GM12878 (cell line): Measurements from ENCODE around the gene ZMIZ1. TPM values are rescaled to one million over a fixed set of nuclear protein-coding genes. Genes with fewer than 3 reads are reported as not detected.

Source experiments
- ATAC-seq: fragments of 200-7000 bp; cut with Tn5 transposase; 3 replicates; pipeline ENCODE4 v1.9.1; 2020; ENCODE audit warnings: mild to moderate bottlenecking, moderate library complexity
- BruUV-seq: library from RNA; stranded (reverse); fragments of 400-500 nt; replicated peaks from 2 replicates; lab custom pipeline; 2021; lab: Mats Ljungman, UMichigan
- CTCF ChIA-PET: fragments of 300-600 bp; sonication (Branson Sonifier 250); formaldehyde crosslinking; extraction: SDS; loops from one replicate; lab custom pipeline; 2021; ENCODE audit warnings: inconsistent platforms; lab: Yijun Ruan, JAX
- POLR2A ChIA-PET: fragments of 350-600 bp; formaldehyde crosslinking; extraction: SDS; loops from one replicate; lab custom pipeline; 2021; ENCODE audit warnings: inconsistent platforms; lab: Charles Lee
- RAD21 ChIA-PET: fragments of 300-600 bp; sonication (Branson Sonifier 250); formaldehyde crosslinking; loops from one replicate; lab custom pipeline; 2023; ENCODE audit warnings: antibody characterized with exemption; ENCODE audit not compliant: unreplicated experiment; lab: Charles Lee
- SMC1A ChIA-PET: fragments of 300-600 bp; sonication (Branson Sonifier 250); formaldehyde crosslinking; loops from one replicate; lab custom pipeline; 2023; ENCODE audit not compliant: unreplicated experiment, uncharacterized antibody; lab: Charles Lee
- DNase-seq: peaks from one replicate; pipeline ENCODE4 v3.0.0-alpha.2; 2011; ENCODE audit warnings: low read depth, low spot score
- FAIRE-seq: peaks from 3 replicates; lab custom pipeline; 2011; peaks lifted over from hg19 to GRCh38; lab: Jason Lieb, UNC
- H2AFZ ChIP-seq: 2 replicates; pipeline ENCODE4 v1.6.0; 2011; ENCODE audit warnings: low read depth, low read length, control low read depth; ENCODE audit not compliant: control insufficient read depth
- H3K27ac ChIP-seq: 2 replicates; pipeline ENCODE4 v1.5.1; 2011; ENCODE audit warnings: control low read depth; ENCODE audit not compliant: control insufficient read depth, insufficient read depth
- H3K27me3 ChIP-seq, 2 experiments: replicated peaks in 1 of 2; 2 replicates each; pipeline versions ENCODE4 v1.6.0 to v1.6.1; 2011; ENCODE audit warnings: low read length in 1 of 2; ENCODE audit not compliant: control insufficient read depth in 2 of 2, insufficient read depth in 2 of 2
- H3K36me3 ChIP-seq, 2 experiments: 2 replicates each; pipeline ENCODE4 v1.5.1; 2011; ENCODE audit warnings: low read length in 1 of 2; ENCODE audit not compliant: control insufficient read depth in 2 of 2, insufficient read depth in 2 of 2
- H3K4me1 ChIP-seq: 2 replicates; pipeline ENCODE4 v1.6.1; 2011; ENCODE audit warnings: mild to moderate bottlenecking, low read length, moderate library complexity, mixed read lengths; ENCODE audit not compliant: control insufficient read depth, insufficient read depth
- H3K4me2 ChIP-seq: 2 replicates; pipeline ENCODE4 v1.6.0; 2011; ENCODE audit warnings: control low read depth; ENCODE audit not compliant: control insufficient read depth, insufficient read depth
- H3K4me3 ChIP-seq: fragments of 200-600 bp; sonication (generic); 2 replicates; pipeline ENCODE4 v1.5.1; 2016
- H3K79me2 ChIP-seq: 2 replicates; pipeline ENCODE4 v1.6.0; 2011; ENCODE audit warnings: low read length; ENCODE audit not compliant: control insufficient read depth, insufficient read depth
- H3K9ac ChIP-seq: 2 replicates; pipeline ENCODE4 v1.8.0; 2011; ENCODE audit warnings: low read length, control low read depth, mixed read lengths; ENCODE audit not compliant: control insufficient read depth, insufficient read depth
- H3K9me3 ChIP-seq: replicated peaks from 3 replicates; pipeline ENCODE4 v1.5.1; 2011; ENCODE audit warnings: mild to moderate bottlenecking, low read length; ENCODE audit not compliant: control insufficient read depth, insufficient read depth
- H4K20me1 ChIP-seq: 2 replicates; pipeline ENCODE4 v1.6.0; 2011; ENCODE audit not compliant: control insufficient read depth, insufficient read depth
- CEBPZ ChIP-seq: fragments of 150-350 bp; IDR thresholded peaks from 2 replicates; pipeline ENCODE4 v1.6.1; 2016; ENCODE audit warnings: low read depth, low read length
- CTCF ChIP-seq, 3 experiments: IDR thresholded peaks in 2 of 3; conservative IDR thresholded peaks in 1 of 3; 2 replicates each; pipeline ENCODE4 v1.5.1; 2011; ENCODE audit warnings: low read depth in 3 of 3, low read length in 3 of 3, mild to moderate bottlenecking in 3 of 3, control low read depth in 2 of 3, moderate library complexity in 2 of 3, inconsistent platforms in 1 of 3, mixed read lengths in 1 of 3; ENCODE audit not compliant: control insufficient read depth in 2 of 3, insufficient read depth in 1 of 3; ENCODE audit errors: extremely low read depth in 1 of 3
- ESRRA ChIP-seq: IDR thresholded peaks from 2 replicates; pipeline ENCODE4 v1.6.1; 2012; ENCODE audit warnings: mild to moderate bottlenecking, low read length, improper control_type of control experiment
- EZH2 ChIP-seq: IDR thresholded peaks from 2 replicates; pipeline ENCODE4 v1.6.1; 2012; ENCODE audit warnings: low read depth, mild to moderate bottlenecking, control low read depth, inconsistent platforms, low read length, borderline replicate concordance; ENCODE audit not compliant: control insufficient read depth
- FOXM1 ChIP-seq: IDR thresholded peaks from 2 replicates; pipeline ENCODE4 v1.6.1; 2012; ENCODE audit warnings: low read depth, mild to moderate bottlenecking, inconsistent platforms, low read length, moderate library complexity
- HCFC1 ChIP-seq: fragments of 150-350 bp; IDR thresholded peaks from 2 replicates; pipeline ENCODE4 v1.6.1; 2014; ENCODE audit warnings: low read length
- HDAC2 ChIP-seq: fragments of 200-600 bp; sonication (generic); IDR thresholded peaks from 2 replicates; pipeline ENCODE4 v1.6.1; 2017
- IKZF1 ChIP-seq: fragments of 450-650 bp; conservative IDR thresholded peaks from 2 replicates; pipeline ENCODE4 v1.6.1; 2017; ENCODE audit warnings: antibody characterized with exemption, mild to moderate bottlenecking
- LARP7 ChIP-seq: fragments of 450-650 bp; IDR thresholded peaks from 2 replicates; pipeline ENCODE4 v1.6.1; 2017; ENCODE audit warnings: mild to moderate bottlenecking
- MTA3 ChIP-seq: IDR thresholded peaks from 2 replicates; pipeline ENCODE4 v1.6.1; 2012; ENCODE audit warnings: low read length, inconsistent platforms, borderline replicate concordance
- NR2C2 ChIP-seq: IDR thresholded peaks from 2 replicates; pipeline ENCODE4 v1.6.1; 2011; ENCODE audit warnings: borderline replicate concordance, low read depth; ENCODE audit not compliant: control insufficient read depth, insufficient read length
- PML ChIP-seq: IDR thresholded peaks from 2 replicates; pipeline ENCODE4 v1.6.1; 2012; ENCODE audit warnings: low read length, inconsistent platforms
- STAT3 ChIP-seq: IDR thresholded peaks from 2 replicates; pipeline ENCODE4 v1.6.1; 2011; ENCODE audit warnings: low read depth, low read length, improper control_type of control experiment
- WGBS: methylation state at CpG from one replicate; pipeline ENCODE4 v1.1.6; 2016; ENCODE audit warnings: low lambda C conversion rate; ENCODE audit not compliant: insufficient replicate concordance, insufficient coverage; ENCODE audit errors: missing lambda C conversion rate; 5-methylcytosine and 5-hydroxymethylcytosine counted together
- in situ Hi-C: fragments of 300-500 bp; cut with MboI; formaldehyde crosslinking; loops from 9 replicates; pipeline ENCODE4 v1.14.3; 2018; ENCODE audit warnings: mixed read lengths
- intact Hi-C: fragments of 100-400 bp; cut with micrococcal nuclease; formaldehyde crosslinking; loops from one replicate; pipeline ENCODE4 v1.14.2; 2022; ENCODE audit not compliant: unreplicated experiment
- polyA plus RNA-seq, 11 experiments: library from polyadenylated mRNA; depleted of rRNA in 4 of 11; unstranded in 6 of 11; stranded (reverse) in 5 of 11; fragments of >200 nt; fragmentation: Nextera tagmentation in 4 of 11; fragmentation: Illumina TruSeq in 1 of 11; extraction: Ambion mirVana in 4 of 11; extraction: Trizol in 1 of 11; gene quantifications; 1 replicate in 1 of 11; 2 replicates in 10 of 11; pipeline versions ENCODE4 v1.2.1 to v1.2.3, GENCODE V29; 2011 to 2016; ENCODE audit warnings: inconsistent platforms in 2 of 11, missing spikeins in 2 of 11, low read depth in 1 of 11
- total RNA-seq, 4 experiments: library from RNA; depleted of rRNA in 3 of 4; stranded (reverse); fragments of >200 nt in 3 of 4; fragmentation: Illumina TruSeq in 1 of 4; extraction: Trizol in 1 of 4; gene quantifications; 2 replicates each; pipeline versions ENCODE4 v1.2.1 to v1.2.3, GENCODE V29; 2013 to 2021
- TF ChIP-seq, protein P1 (sequence below): IDR thresholded peaks from 2 replicates; pipeline ENCODE4 v1.6.1; 2011; ENCODE audit warnings: borderline replicate concordance, low read depth, mild to moderate bottlenecking, moderate library complexity, low read length; ENCODE audit not compliant: insufficient read depth, poor library complexity, severe bottlenecking
- TF ChIP-seq, protein P2 (sequence below): IDR thresholded peaks from 2 replicates; pipeline ENCODE4 v1.6.1; 2011; ENCODE audit warnings: low read depth, low read length, improper control_type of control experiment, borderline replicate concordance

The ZMIZ1 gene
- total and polyA plus RNA-seq, 10 of the 15 experiments (the other 5 are each of a cell fraction or from before 2014, with no cell fraction given): 3.1 to 82.3 (median 14.9) TPM

GRCh38 chr10:79286318-79286951 lies 217.7 kb downstream of the ZMIZ1 start:
- DNase-seq: peak; percentile 92
- SMC1A ChIA-PET: interaction anchor here (0.6 to 5.3 kb wide), 12 partner anchors 8 to 88 kb away, joined by 3 to 115 read pairs (median 6); partner anchors contain the start of gene PPIF
- BruUV-seq: no TSS peak
- Histone ChIP-seq H3K79me2 (peaks cover 38% of the 10 kb centered on the region), H3K4me2 (peak overlapping the region; percentile 98), H3K4me3 (peak overlapping the region; percentile 35; the same call in 1 of the 2 replicates), H3K36me3 (peaks cover 34 to 43% of the 10 kb centered on the region in 2 experiments), H4K20me1 (no peaks in the 10 kb centered on the region), H3K9me3 (no peaks in the 10 kb centered on the region), H3K27me3 (no peaks in the 10 kb centered on the region), H2AFZ (peak overlapping the region; percentile 54; the same call in 1 of the 2 replicates), H3K9ac (peak overlapping the region; percentile 86), H3K27ac (peak overlapping the region; percentile 98), H3K4me1 (peaks cover 58% of the 10 kb centered on the region)
- intact Hi-C loops (loop anchor here (1.0 to 2.0 kb wide), 3 partner anchors 20 to 60 kb away; partner anchors contain the start of gene PPIF), in situ Hi-C loops (no loop called here)
- ATAC-seq: peak; percentile 86
- POLR2A ChIA-PET: interaction anchor here (0.8 to 5.9 kb wide), 8 partner anchors 30 to 68 kb away, joined by 3 to 100 read pairs (median 4); no protein-coding TSS in a partner anchor
- 2% methylated on average over 23 of the region's 23 CpGs for WGBS
- CTCF ChIA-PET: interaction anchor here (0.8 to 4.2 kb wide), 9 partner anchors 19 to 68 kb away, joined by 3 to 67 read pairs (median 5); partner anchors contain the start of gene PPIF
- peak; percentile 74 for FAIRE-seq
- RAD21 ChIA-PET: interaction anchor here (0.7 to 6.6 kb wide), 18 partner anchors 9 to 901 kb away, joined by 3 to 165 read pairs (median 4); no protein-coding TSS in a partner anchor
- TF ChIP-seq IKZF1: peak; percentile 99
- TF ChIP-seq LARP7: peak; percentile 67
- TF ChIP-seq ESRRA: no peak
- TF ChIP-seq HDAC2: no peak
- no peak for TF ChIP-seq EZH2
- TF ChIP-seq, protein P1, sequence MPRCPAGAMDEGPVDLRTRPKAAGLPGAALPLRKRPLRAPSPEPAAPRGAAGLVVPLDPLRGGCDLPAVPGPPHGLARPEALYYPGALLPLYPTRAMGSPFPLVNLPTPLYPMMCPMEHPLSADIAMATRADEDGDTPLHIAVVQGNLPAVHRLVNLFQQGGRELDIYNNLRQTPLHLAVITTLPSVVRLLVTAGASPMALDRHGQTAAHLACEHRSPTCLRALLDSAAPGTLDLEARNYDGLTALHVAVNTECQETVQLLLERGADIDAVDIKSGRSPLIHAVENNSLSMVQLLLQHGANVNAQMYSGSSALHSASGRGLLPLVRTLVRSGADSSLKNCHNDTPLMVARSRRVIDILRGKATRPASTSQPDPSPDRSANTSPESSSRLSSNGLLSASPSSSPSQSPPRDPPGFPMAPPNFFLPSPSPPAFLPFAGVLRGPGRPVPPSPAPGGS: peak; percentile 59
- TF ChIP-seq, protein P2, sequence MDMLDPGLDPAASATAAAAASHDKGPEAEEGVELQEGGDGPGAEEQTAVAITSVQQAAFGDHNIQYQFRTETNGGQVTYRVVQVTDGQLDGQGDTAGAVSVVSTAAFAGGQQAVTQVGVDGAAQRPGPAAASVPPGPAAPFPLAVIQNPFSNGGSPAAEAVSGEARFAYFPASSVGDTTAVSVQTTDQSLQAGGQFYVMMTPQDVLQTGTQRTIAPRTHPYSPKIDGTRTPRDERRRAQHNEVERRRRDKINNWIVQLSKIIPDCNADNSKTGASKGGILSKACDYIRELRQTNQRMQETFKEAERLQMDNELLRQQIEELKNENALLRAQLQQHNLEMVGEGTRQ: no peak
- TF ChIP-seq NR2C2: no peak
- TF ChIP-seq MTA3: peak; percentile 89; the same call in 1 of the 2 replicates
- no peak for TF ChIP-seq STAT3
- TF ChIP-seq CEBPZ: no peak
- peak; percentile 39; the same call in 1 of the 2 replicates for TF ChIP-seq HCFC1
- no peak for TF ChIP-seq CTCF (IDR thresholded peaks at IDR 0.05 in 2 of 3, conservative IDR thresholded peaks at IDR 0.05 in 1 of 3; ENCODE audit: control insufficient read depth in 2 of 3, extremely low read depth in 1 of 3, insufficient read depth in 1 of 3, low read depth in 3 of 3, low read length in 3 of 3)
- peak; percentile 95 for TF ChIP-seq FOXM1
- 0 out of 2 replicates have a peak, but pooled peaks have one; percentile 50 for TF ChIP-seq PML
